HCT116 (cell line): ENCODE data around the gene LGMN.

Source experiments
- CTCF ChIP-seq, 3 experiments: fragments of 200-600 bp in 1 of 3; sonication (generic) in 1 of 3; IDR thresholded peaks in 2 of 3; conservative IDR thresholded peaks in 1 of 3; 2 replicates each; pipeline ENCODE4 v1.5.1; 2012 to 2017; ENCODE audit warnings: low read depth in 2 of 3, low read length in 2 of 3, antibody characterized with exemption in 1 of 3, borderline replicate concordance in 1 of 3, control low read depth in 1 of 3, mild to moderate bottlenecking in 1 of 3, mixed read lengths in 1 of 3, mixed run types in 1 of 3, moderate library complexity in 1 of 3; ENCODE audit not compliant: insufficient read depth in 1 of 3
- EZH2phosphoT487 ChIP-seq: fragments of 200-600 bp; IDR thresholded peaks from 2 replicates; pipeline ENCODE4 v1.6.1; 2018; ENCODE audit warnings: antibody characterized with exemption, borderline replicate concordance
- JUND ChIP-seq: IDR thresholded peaks from 2 replicates; pipeline ENCODE4 v1.6.1; 2012
- SP1 ChIP-seq: IDR thresholded peaks from 2 replicates; pipeline ENCODE4 v1.6.1; 2012; ENCODE audit warnings: low read depth

GRCh38 chr14:92726135-92726932 is 22.1 kb downstream of the LGMN start:
- TF ChIP-seq CTCF (IDR thresholded peaks at IDR 0.05 in 2 of 3, conservative IDR thresholded peaks at IDR 0.05 in 1 of 3; ENCODE audit: borderline replicate concordance in 1 of 3, insufficient read depth in 1 of 3, low read depth in 2 of 3, low read length in 2 of 3) (no peak), EZH2phosphoT487 (no peak), JUND (no peak), SP1 (no peak)
